Ovary (tissue), 9 donors: ENCODE measurements around the gene INSYN2A. TPM values are rescaled to one million over a fixed set of nuclear protein-coding genes. Genes with fewer than 3 reads are reported as not detected.

Experiments used
- DNase-seq, 5 donors: peaks; one replicate each; pipeline ENCODE4 v3.0.0-alpha.2; 2019 to 2020
- H3K27ac ChIP-seq, 2 donors: fragments of 200-600 bp; one replicate each; pipeline versions ENCODE4 v1.5.1 to v1.8.0; 2019 to 2022
- H3K27me3 ChIP-seq: fragments of 200-600 bp; one replicate; pipeline ENCODE4 v1.8.0; 2022
- H3K36me3 ChIP-seq: fragments of 200-600 bp; sonication (generic); one replicate; pipeline ENCODE4 v1.5.1; 2019
- H3K4me1 ChIP-seq: one replicate; pipeline ENCODE4 v1.8.1; 2013; ENCODE audit warnings: mild to moderate bottlenecking, moderate library complexity; ENCODE audit not compliant: insufficient read depth
- H3K4me3 ChIP-seq: fragments of 200-600 bp; sonication (generic); one replicate; pipeline ENCODE4 v1.5.1; 2017
- H3K9me3 ChIP-seq, 2 donors: fragments of 200-600 bp in 1 of 2; sonication (generic) in 1 of 2; one replicate each; pipeline versions ENCODE4 v1.5.1 to v1.8.1; 2013 to 2019; ENCODE audit warnings: mild to moderate bottlenecking in 1 of 2, moderate library complexity in 1 of 2
- CTCF ChIP-seq, 3 donors: fragments of 450-650 bp in 2 of 3; fragments of 200-600 bp in 1 of 3; IDR thresholded peaks; one replicate each; pipeline versions ENCODE4 v1.5.1 to v1.8.0; 2016 to 2022; ENCODE audit warnings: antibody characterized with exemption in 3 of 3, mild to moderate bottlenecking in 1 of 3
- EP300 ChIP-seq: sonication (generic); formaldehyde crosslinking; IDR thresholded peaks from one replicate; pipeline ENCODE4 v1.6.1; 2017; ENCODE audit warnings: antibody characterized with exemption
- POLR2A ChIP-seq: fragments of 450-650 bp; IDR thresholded peaks from one replicate; pipeline ENCODE4 v1.6.1; 2017; ENCODE audit warnings: antibody characterized with exemption, mild to moderate bottlenecking, moderate library complexity
- WGBS, 3 donors: extraction: QIAGEN DNeasy Blood & Tissue Kit in 1 of 3; methylation state at CpG; one replicate each; pipeline versions ENCODE4 v1.1.5 to v1.1.7; 2013 to 2017; 5-methylcytosine and 5-hydroxymethylcytosine counted together
- intact Hi-C, 4 donors: fragments of 100-400 bp; cut with DNase I; formaldehyde crosslinking; loops; one replicate each; pipeline versions ENCODE4 v1.11.0 to v1.15.1; 2022 to 2023
- polyA plus RNA-seq, 2 donors: library from polyadenylated mRNA; stranded (reverse); fragments of 200-250 nt in 1 of 2; fragments of 350-450 nt in 1 of 2; fragmentation: Illumina TruSeq in 1 of 2; extraction: RNeasy Lipid Tissue Mini Kit (QIAGEN cat#74804) in 1 of 2; gene quantifications; one replicate each; pipeline ENCODE4 v1.2.3, GENCODE V29; 2013 to 2014
- total RNA-seq, 7 donors: library from RNA; depleted of rRNA in 2 of 7; stranded (reverse); fragments of >200 nt in 2 of 7; fragmentation: NEBNext Ultra II Directional in 3 of 7; extraction: Animal tissue kit (Norgen Biotek cat#: 25700) in 3 of 7; gene quantifications; one replicate each; pipeline versions ENCODE4 v1.1.0 to v1.2.4, GENCODE V29; 2016 to 2023
- donor health status: DM: no; HTN: no; CAD: no; lungs with moderate emphysema.
- donor health status: DM: no; HTN: no; CAD: no.
- donor health status: Bipolar disorder and iron deficiency.
- donor health status: DM: yes; HTN: yes; CAD: no.
- donor health status: DM: no; HTN: no; CAD: no.
- donor health status: DM: yes; HTN: yes; CAD: no.

Gene INSYN2A
- total and polyA plus RNA-seq, 9 donors, result 0.12 to 1.7 (median 0.27) TPM

DNA sequence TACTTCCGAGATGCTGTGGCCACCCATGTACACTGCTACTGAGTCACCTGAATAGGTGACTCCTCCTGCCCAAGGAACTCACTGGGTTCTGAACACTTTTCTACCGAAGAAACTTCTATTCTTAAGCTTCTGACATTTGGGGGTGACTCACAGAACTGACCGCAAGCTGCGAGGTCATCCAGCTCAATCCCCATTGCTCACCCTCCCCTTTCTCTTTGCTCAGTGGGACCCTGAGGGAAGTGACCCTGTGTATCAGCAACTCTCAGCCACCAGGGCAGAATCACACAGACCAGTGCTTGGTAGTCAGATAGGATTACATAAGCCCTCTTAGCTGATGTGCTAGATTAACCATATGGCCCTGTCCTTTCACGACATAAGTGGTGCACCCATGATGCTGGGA is 46.3 kb downstream of the INSYN2A start:
- 94 to 96% (median 94%) methylated on average over 5 of the region's 5 CpGs for WGBS, 3 donors
- no peak overlapping the region for H3K27ac ChIP-seq
- TF ChIP-seq CTCF (IDR thresholded peaks at IDR 0.05) (no peak), POLR2A (no peak), EP300 (no peak)
- DNase-seq, result no peak
- H3K9me3 ChIP-seq, result no peaks in the 10 kb centered on the region
- no peaks in the 10 kb centered on the region for H3K27me3 ChIP-seq
- no peak overlapping the region for H3K4me3 ChIP-seq
- no peaks in the 10 kb centered on the region for H3K4me1 ChIP-seq
- H3K36me3 ChIP-seq, result no peaks in the 10 kb centered on the region
- intact Hi-C loops, result no loop called here

- H3K4me1 ChIP-seq, result no peaks in the 10 kb centered on the region
- H3K27ac ChIP-seq, result no peak overlapping the region
- H3K36me3 ChIP-seq, result no peaks in the 10 kb centered on the region
- no peak for DNase-seq
- no peak for TF ChIP-seq POLR2A
- TF ChIP-seq EP300, result no peak
- no peak for TF ChIP-seq CTCF (IDR thresholded peaks at IDR 0.05)
- H3K9me3 ChIP-seq, result no peaks in the 10 kb centered on the region
- no peak overlapping the region for H3K4me3 ChIP-seq
- intact Hi-C loops, result no loop called here
- 89 to 91% (median 90%) methylated on average over 7 of the region's 7 CpGs for WGBS, 3 donors
- H3K27me3 ChIP-seq, result no peaks in the 10 kb centered on the region
Observed at GRCh38 chr10:127149501-127150081, 46.8 kb downstream of the INSYN2A start.

DNA sequence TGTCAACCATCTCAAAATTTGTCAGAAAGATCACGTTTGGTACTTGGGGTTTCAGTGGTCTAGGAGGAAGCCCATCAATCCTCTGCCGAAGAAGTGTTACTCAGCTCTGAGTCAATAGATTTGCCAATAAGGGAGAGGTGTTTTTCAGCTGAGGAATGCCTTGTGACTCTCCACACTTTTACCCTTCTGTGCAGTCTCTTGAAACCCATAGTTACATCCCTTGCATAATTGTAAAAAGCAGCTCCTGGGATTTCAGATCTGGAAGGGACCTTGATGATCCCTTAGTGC is 47.5 kb downstream of the INSYN2A start:
- Histone ChIP-seq H3K9me3 (no peaks in the 10 kb centered on the region), H3K4me3 (no peak overlapping the region), H3K27me3 (no peaks in the 10 kb centered on the region), H3K27ac (no peak overlapping the region), H3K36me3 (no peaks in the 10 kb centered on the region), H3K4me1 (no peaks in the 10 kb centered on the region)
- TF ChIP-seq POLR2A (no peak), EP300 (no peak), CTCF (IDR thresholded peaks at IDR 0.05) (no peak)
- no peak for DNase-seq
- intact Hi-C loops, result no loop called here
- 37 to 58% (median 49%) methylated on average over 2 of the region's 2 CpGs for whole genome bisulfite sequencing, 3 donors

GRCh38 chr10:127148066-127148932 is 48.1 kb downstream of the INSYN2A start:
- H3K4me3 ChIP-seq, result no peak overlapping the region
- H3K9me3 ChIP-seq, result no peaks in the 10 kb centered on the region
- no peak for DNase-seq
- intact Hi-C loops, result no loop called here
- H3K4me1 ChIP-seq, result no peaks in the 10 kb centered on the region
- TF ChIP-seq POLR2A, result no peak
- no peak for TF ChIP-seq EP300
- TF ChIP-seq CTCF (IDR thresholded peaks at IDR 0.05), result no peak
- H3K36me3 ChIP-seq, result no peaks in the 10 kb centered on the region
- WGBS, 3 donors, result 39 to 47% (median 41%) methylated on average over 15 of the region's 15 CpGs
- H3K27me3 ChIP-seq, result no peaks in the 10 kb centered on the region
- H3K27ac ChIP-seq, result no peak overlapping the region
